Stimulated activated CD8-positive, alpha-beta memory T cell treated with anti-CD3 and anti-CD28 coated beads, Interleukin-12 subunit alpha, Interleukin-12 subunit beta, amount 100 ng/mL, for 1 hour (primary cell): ENCODE results near the gene NUFIP2.
"Not testable (repeated sequence)": the region's sequence is repeated elsewhere in the genome, so short reads cannot be mapped to it uniquely, and the experiment has no call there.

Experiments used
- DNase-seq: peaks from one replicate; pipeline ENCODE4 v3.0.0-alpha.2; 2020; ENCODE audit warnings: low read depth

Gene NUFIP2

DNA sequence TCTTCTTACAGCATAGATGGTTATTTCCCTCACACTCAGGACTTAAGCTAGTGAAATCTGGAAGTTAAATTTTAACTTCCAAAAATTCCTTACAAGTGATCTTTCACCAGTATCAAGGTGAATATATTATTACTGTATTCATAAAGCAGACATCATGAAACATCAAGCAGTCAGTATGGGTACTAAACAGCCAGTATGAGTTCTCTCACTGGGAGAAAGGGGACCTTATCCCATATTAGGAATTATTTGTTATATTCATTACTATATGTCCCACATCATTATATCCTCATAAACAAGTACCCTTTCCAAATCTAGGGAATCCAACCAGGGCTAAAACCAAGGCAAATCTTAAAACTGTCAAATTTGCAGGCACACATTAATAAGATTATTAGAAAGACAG, 15.3 kb downstream of the NUFIP2 start:
- DNase-seq, result no peak

GRCh38 chr17:29273924-29274323, 20.0 kb downstream of the NUFIP2 start:
- no peak for DNase-seq

GRCh38 chr17:29271980-29272379, 22.0 kb downstream of the NUFIP2 start:
- DNase-seq, result not testable (repeated sequence)

- DNase-seq, result no peak
Measured at GRCh38 chr17:29263916-29264315, 30.0 kb downstream of the NUFIP2 start.

- no peak for DNase-seq
Measured at GRCh38 chr17:29257756-29258155, 36.2 kb downstream of the NUFIP2 start.

GRCh38 chr17:29256735-29257466, 37.0 kb downstream of the NUFIP2 start:
- no peak for DNase-seq

GRCh38 chr17:29255926-29256522, 37.9 kb downstream of the NUFIP2 start:
- DNase-seq, result no peak

DNA sequence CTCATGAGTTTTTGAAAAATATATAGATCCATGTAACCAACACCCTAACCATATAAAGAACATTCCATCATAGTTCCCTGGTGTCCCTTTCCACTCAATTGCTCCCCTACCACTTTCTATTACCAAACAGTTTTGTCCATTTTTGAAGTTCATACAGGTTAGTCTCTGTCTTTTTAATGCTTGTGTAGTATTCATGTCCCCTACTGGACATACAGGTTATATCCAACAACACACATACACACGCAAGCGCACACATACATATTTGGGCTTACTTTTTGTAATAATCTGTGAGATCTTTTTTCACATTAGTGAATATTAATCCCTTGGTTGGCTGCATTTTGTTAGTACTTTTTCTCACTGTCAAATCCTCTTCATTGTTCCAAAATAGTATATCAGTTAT, 40.9 kb downstream of the NUFIP2 start:
- no peak for DNase-seq

- no peak for DNase-seq
Measured at GRCh38 chr17:29252101-29252791, 41.7 kb downstream of the NUFIP2 start.

DNA sequence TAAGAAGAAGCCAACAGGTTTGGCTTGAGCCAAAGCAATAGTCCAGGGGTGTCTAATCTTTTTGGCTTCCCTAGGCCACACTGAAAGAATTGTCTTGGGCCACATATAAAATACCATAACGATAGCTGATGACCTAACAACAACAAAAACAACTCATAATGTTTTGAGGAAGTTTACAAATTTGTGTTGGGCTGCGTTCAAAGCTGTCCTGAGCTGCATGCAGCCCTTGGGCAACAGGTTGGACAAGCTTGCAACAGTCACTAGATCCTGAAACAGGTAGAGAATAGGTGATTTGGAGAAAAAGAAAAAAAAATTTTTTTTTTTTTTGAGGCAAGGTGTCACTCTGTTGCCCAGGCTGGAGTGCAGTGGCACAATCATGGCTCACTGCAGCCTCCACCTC, 42.8 kb downstream of the NUFIP2 start:
- no peak for DNase-seq

- no peak for DNase-seq
Measured at GRCh38 chr17:29250666-29251065, 43.3 kb downstream of the NUFIP2 start.

- no peak for DNase-seq
Measured at GRCh38 chr17:29248845-29249244, 45.1 kb downstream of the NUFIP2 start.

- DNase-seq, result no peak
Measured at GRCh38 chr17:29247219-29247618, 46.7 kb downstream of the NUFIP2 start.

DNA sequence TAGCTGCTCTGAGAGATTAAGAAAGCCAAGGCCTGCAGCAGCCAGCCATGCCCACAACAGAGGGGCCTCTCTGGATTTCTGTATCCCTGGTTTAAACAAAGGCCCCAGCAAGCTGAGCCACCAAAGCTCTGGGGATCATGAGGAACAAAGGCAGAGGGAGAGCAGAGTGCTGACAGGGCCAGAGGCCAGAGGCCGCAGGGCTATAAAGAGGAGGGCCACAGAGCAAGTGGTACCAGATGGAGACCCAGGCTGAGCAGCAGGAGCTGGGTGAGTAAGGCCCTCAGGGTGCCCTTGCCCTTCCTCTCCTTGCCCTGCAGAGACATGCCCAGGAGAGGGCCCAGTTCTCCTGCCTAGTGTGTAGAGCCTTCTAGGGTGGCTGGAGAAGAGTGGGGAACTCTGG, 47.3 kb downstream of the NUFIP2 start, which contains the start of gene CRYBA1:
Gene CRYBA1, plus strand, starts transcription at position 232 of the 400 bp plus-strand sequence. Its CDS starts 5 bp downstream, at position 237.
- DNase-seq, result no peak

- DNase-seq, result no peak
Measured at GRCh38 chr17:29245401-29245800, 48.5 kb downstream of the NUFIP2 start.

DNA sequence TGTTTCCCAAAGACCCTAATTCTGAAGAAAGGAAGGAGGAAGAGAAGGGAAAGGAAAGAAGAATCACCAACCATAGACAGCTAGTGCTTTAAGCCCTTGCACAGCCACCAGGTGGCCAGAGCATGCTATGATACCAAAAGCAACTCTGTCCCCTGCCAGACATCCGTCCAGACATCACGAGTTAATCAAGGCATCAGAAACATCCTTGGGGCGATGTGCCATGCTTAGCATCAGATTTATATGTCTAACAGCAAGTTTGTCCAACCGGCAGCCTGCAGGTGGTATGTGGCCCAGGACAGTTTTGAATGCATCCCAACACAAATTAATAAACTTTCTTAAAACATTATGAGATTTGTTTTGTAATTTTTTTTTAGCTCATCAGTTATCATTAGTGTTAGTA, 50.2 kb downstream of the NUFIP2 start:
- no peak for DNase-seq

DNA sequence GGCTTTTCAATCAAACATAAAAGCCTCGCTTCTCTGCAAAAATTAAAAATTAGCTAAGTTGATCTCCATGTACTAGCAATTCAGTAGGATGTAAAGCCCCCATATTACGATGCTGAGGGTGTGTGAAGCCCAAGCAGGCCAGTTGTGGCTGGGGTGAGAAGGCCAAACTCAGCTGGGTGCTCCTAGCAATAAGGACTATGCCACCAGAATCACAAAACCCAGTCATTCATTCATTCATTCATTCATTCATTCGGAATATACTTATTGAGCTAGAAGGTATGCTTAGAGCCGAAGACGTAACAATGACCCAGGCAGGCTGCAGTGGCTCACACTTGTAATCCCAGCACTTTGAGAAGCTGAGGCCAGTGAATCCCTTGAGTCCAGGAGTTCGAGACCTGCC, 51.2 kb downstream of the NUFIP2 start:
- no peak for DNase-seq

DNA sequence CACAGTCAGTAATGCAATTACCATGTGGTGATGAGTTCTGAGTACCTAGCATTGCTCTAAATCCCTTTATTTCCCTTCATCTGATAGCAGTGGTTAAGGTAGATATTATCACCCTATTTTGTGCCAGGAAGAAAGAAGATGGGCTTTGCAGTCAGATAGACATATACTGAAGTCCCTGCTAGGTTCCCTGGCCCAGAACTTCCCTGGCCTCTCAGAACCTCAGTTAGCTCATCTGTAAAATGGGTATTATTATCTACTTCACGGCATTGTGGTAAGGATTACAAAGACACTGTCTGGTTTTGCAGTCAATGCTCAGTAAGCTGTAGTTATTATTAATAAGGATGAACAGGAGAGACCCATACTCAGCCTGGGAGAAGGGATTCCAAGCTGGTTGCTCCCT, 51.9 kb downstream of the NUFIP2 start:
- no peak for DNase-seq

GRCh38 chr17:29240968-29241963, 52.7 kb downstream of the NUFIP2 start:
- DNase-seq, result no peak

- DNase-seq, result no peak
Measured at GRCh38 chr17:29240477-29240876, 53.5 kb downstream of the NUFIP2 start.

DNA sequence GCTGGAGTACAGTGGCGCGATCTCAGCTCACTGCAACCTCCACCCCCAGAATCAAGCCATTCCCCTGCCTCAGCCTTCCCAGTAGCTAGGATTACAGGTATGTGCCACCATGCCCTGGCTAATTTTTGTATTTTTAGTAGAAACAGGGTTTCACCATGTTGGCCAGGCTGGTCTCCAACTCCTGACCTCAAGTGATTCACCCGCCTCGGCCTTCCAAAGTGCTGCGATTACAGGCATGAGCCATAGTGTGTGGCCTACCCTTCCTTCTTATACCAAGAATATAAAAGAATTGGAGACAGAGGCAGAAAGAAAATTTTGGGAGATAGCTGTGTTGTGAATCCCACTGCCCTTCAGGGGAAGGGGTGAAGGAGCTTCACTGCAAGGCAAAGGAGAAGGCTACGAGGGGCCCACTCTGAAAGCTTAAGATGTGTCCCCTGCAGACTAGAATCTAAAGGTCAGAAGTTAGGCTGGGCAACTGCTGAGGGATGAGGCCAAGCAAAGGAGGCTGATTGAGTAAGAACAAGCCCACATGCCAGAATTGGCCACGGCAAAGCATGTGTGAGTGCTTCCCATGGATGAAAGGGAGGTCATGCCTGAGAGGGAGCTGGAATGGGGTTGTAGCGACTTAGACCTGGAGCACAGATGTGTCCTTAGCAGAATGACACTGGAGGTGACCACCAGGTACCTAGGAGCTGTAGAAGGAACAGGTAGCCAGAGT, 55.7 kb downstream of the NUFIP2 start:
- DNase-seq, result no peak
